SH-SY5Y (cell line): ENCODE measurements around the gene CLPX.

Experiments
- GATA2 ChIP-seq: IDR thresholded peaks from 2 replicates; pipeline ENCODE4 v1.6.1; 2011; ENCODE audit warnings: mild to moderate bottlenecking, low read depth, low read length
- GATA3 ChIP-seq: IDR thresholded peaks from 2 replicates; pipeline ENCODE4 v1.6.1; 2011; ENCODE audit warnings: low read depth, mild to moderate bottlenecking, low read length, moderate library complexity

GRCh38 chr15:65130941-65131340, 54.2 kb downstream of the CLPX start:
- TF ChIP-seq GATA2 (no peak), GATA3 (no peak)
